ENCODE data around the gene SEC61A2.
A peak's percentile ranks its signal among the peaks of the same experiment; 100 is the strongest.

The SEC61A2 gene

GRCh38 chr10:12113627-12114026 lies 15.8 kb upstream of the SEC61A2 start:
- Histone ChIP-seq H3K9me3 (ENCODE audit: control insufficient read depth, low read length) (no peaks in the 10 kb centered on the region), H3K4me1 (ENCODE audit: control insufficient read depth, insufficient read depth, low read depth, low read length) (no peaks in the 10 kb centered on the region), H3K27me3 (ENCODE audit: control insufficient read depth in 1 of 2, insufficient read depth in 1 of 2, low read length in 2 of 2) (no peaks in the 10 kb centered on the region), H2BK12ac (ENCODE audit: low read length in 2 of 2) (no peak overlapping the region), H3K4me2 (ENCODE audit: low read length, poor library complexity, severe bottlenecking) (no peak overlapping the region), H2AK5ac (ENCODE audit: low read length, severe bottlenecking) (no peak overlapping the region), H3K4me3 (ENCODE audit: insufficient read depth in 1 of 2, low read depth in 1 of 2, low read length in 2 of 2) (no peak overlapping the region), H4K8ac (ENCODE audit: low read length) (no peak overlapping the region), H2AFZ (ENCODE audit: low read depth, low read length) (no peak overlapping the region), H2BK120ac (ENCODE audit: low read depth, low read length) (no peak overlapping the region), H3K79me1 (replicated peaks; ENCODE audit: low read length, poor library complexity, severe bottlenecking) (no peaks in the 10 kb centered on the region), H4K91ac (ENCODE audit: low read length) (no peak overlapping the region), H3K9ac (ENCODE audit: low read length) (no peak overlapping the region), H3K27ac (ENCODE audit: low read length, poor library complexity, severe bottlenecking) (no peak overlapping the region), H3K4ac (ENCODE audit: low read depth in 1 of 2, low read length in 2 of 2) (no peak overlapping the region), H3K23ac (ENCODE audit: low read length in 2 of 2) (no peak overlapping the region), H2BK5ac (ENCODE audit: low read depth, low read length, poor library complexity, severe bottlenecking) (no peak overlapping the region), H3K36me3 (ENCODE audit: control insufficient read depth in 1 of 2, insufficient read depth in 2 of 2, low read depth in 1 of 2, low read length in 2 of 2) (peaks cover 25 to 39% of the 10 kb centered on the region in 2 experiments), H3K14ac (ENCODE audit: low read length in 2 of 2) (no peak overlapping the region), H3K18ac (ENCODE audit: low read depth in 1 of 2, low read length in 2 of 2) (no peak overlapping the region), H2BK15ac (ENCODE audit: low read depth, poor library complexity, severe bottlenecking) (no peak overlapping the region)
- DNase-seq = no peak
- 100% methylated on average over 2 of the region's 2 CpGs for WGBS

GRCh38 chr10:12121673-12122072 lies 7.8 kb upstream of the SEC61A2 start:
- Histone ChIP-seq H3K9ac (ENCODE audit: low read length) (no peak overlapping the region), H3K23ac (ENCODE audit: low read length in 2 of 2) (no peak overlapping the region), H2BK12ac (ENCODE audit: low read length in 2 of 2) (no peak overlapping the region), H3K79me1 (replicated peaks; ENCODE audit: low read length, poor library complexity, severe bottlenecking) (peaks cover 3% of the 10 kb centered on the region), H3K27ac (ENCODE audit: low read length, poor library complexity, severe bottlenecking) (no peak overlapping the region), H3K27me3 (ENCODE audit: control insufficient read depth in 1 of 2, insufficient read depth in 1 of 2, low read length in 2 of 2) (no peaks in the 10 kb centered on the region), H3K4me2 (ENCODE audit: low read length, poor library complexity, severe bottlenecking) (no peak overlapping the region), H4K8ac (ENCODE audit: low read length) (no peak overlapping the region), H2BK120ac (ENCODE audit: low read depth, low read length) (no peak overlapping the region), H2AK5ac (ENCODE audit: low read length, severe bottlenecking) (no peak overlapping the region), H3K4me3 (ENCODE audit: insufficient read depth in 1 of 2, low read depth in 1 of 2, low read length in 2 of 2) (no peak overlapping the region), H3K36me3 (ENCODE audit: control insufficient read depth in 1 of 2, insufficient read depth in 2 of 2, low read depth in 1 of 2, low read length in 2 of 2) (peaks cover 25 to 44% of the 10 kb centered on the region in 2 experiments), H2AFZ (ENCODE audit: low read depth, low read length) (no peak overlapping the region), H3K14ac (ENCODE audit: low read length in 2 of 2) (no peak overlapping the region), H4K91ac (ENCODE audit: low read length) (no peak overlapping the region), H3K4me1 (ENCODE audit: control insufficient read depth, insufficient read depth, low read depth, low read length) (no peaks in the 10 kb centered on the region), H3K18ac (ENCODE audit: low read depth in 1 of 2, low read length in 2 of 2) (no peak overlapping the region), H3K9me3 (ENCODE audit: control insufficient read depth, low read length) (no peaks in the 10 kb centered on the region), H2BK15ac (ENCODE audit: low read depth, poor library complexity, severe bottlenecking) (no peak overlapping the region), H3K4ac (ENCODE audit: low read depth in 1 of 2, low read length in 2 of 2) (no peak overlapping the region), H2BK5ac (ENCODE audit: low read depth, low read length, poor library complexity, severe bottlenecking) (no peak overlapping the region)
- 100% methylated on average over 3 of the region's 4 CpGs for WGBS
- no peak for DNase-seq

GRCh38 chr10:12130237-12130872 lies 878 bp downstream of the SEC61A2 start:
- no peak overlapping the region for H2BK12ac ChIP-seq (ENCODE audit: low read length in 2 of 2)
- H2BK5ac ChIP-seq (ENCODE audit: low read depth, low read length, poor library complexity, severe bottlenecking) = no peak overlapping the region
- peak overlapping the region in 1 of 2 experiments; percentile 88 for H3K4me3 ChIP-seq (ENCODE audit: insufficient read depth in 1 of 2, low read depth in 1 of 2, low read length in 2 of 2)
- peaks cover 10% of the 10 kb centered on the region for H3K79me1 ChIP-seq (replicated peaks; ENCODE audit: low read length, poor library complexity, severe bottlenecking)
- no peak overlapping the region for H3K14ac ChIP-seq (ENCODE audit: low read length in 2 of 2)
- peaks cover 7 to 21% of the 10 kb centered on the region in 2 experiments for H3K36me3 ChIP-seq (ENCODE audit: control insufficient read depth in 1 of 2, insufficient read depth in 2 of 2, low read depth in 1 of 2, low read length in 2 of 2)
- no peaks in the 10 kb centered on the region for H3K27me3 ChIP-seq (ENCODE audit: control insufficient read depth in 1 of 2, insufficient read depth in 1 of 2, low read length in 2 of 2)
- no peak overlapping the region for H3K18ac ChIP-seq (ENCODE audit: low read depth in 1 of 2, low read length in 2 of 2)
- H3K4me2 ChIP-seq (ENCODE audit: low read length, poor library complexity, severe bottlenecking) = peak overlapping the region; percentile 67
- no peaks in the 10 kb centered on the region for H3K4me1 ChIP-seq (ENCODE audit: control insufficient read depth, insufficient read depth, low read depth, low read length)
- H2AK5ac ChIP-seq (ENCODE audit: low read length, severe bottlenecking) = no peak overlapping the region
- no peak overlapping the region for H4K8ac ChIP-seq (ENCODE audit: low read length)
- H3K9ac ChIP-seq (ENCODE audit: low read length) = peak overlapping the region; percentile 89
- peak; percentile 83 for DNase-seq
- no peak overlapping the region for H3K4ac ChIP-seq (ENCODE audit: low read depth in 1 of 2, low read length in 2 of 2)
- H2AFZ ChIP-seq (ENCODE audit: low read depth, low read length) = no peak overlapping the region
- WGBS = 38% methylated on average over 10 of the region's 11 CpGs
- no peak overlapping the region for H4K91ac ChIP-seq (ENCODE audit: low read length)
- H3K9me3 ChIP-seq (ENCODE audit: control insufficient read depth, low read length) = no peaks in the 10 kb centered on the region
- H3K23ac ChIP-seq (ENCODE audit: low read length in 2 of 2) = no peak overlapping the region
- H2BK120ac ChIP-seq (ENCODE audit: low read depth, low read length) = no peak overlapping the region
- H3K27ac ChIP-seq (ENCODE audit: low read length, poor library complexity, severe bottlenecking) = peak overlapping the region; percentile 23
- H2BK15ac ChIP-seq (ENCODE audit: low read depth, poor library complexity, severe bottlenecking) = no peak overlapping the region

- no peak overlapping the region for H3K23ac ChIP-seq (ENCODE audit: low read length in 2 of 2)
- H2BK15ac ChIP-seq (ENCODE audit: low read depth, poor library complexity, severe bottlenecking) = no peak overlapping the region
- no peak overlapping the region for H2BK5ac ChIP-seq (ENCODE audit: low read depth, low read length, poor library complexity, severe bottlenecking)
- peak; percentile 43 for DNase-seq
- H2BK120ac ChIP-seq (ENCODE audit: low read depth, low read length) = no peak overlapping the region
- no peak overlapping the region for H3K9ac ChIP-seq (ENCODE audit: low read length)
- H4K91ac ChIP-seq (ENCODE audit: low read length) = no peak overlapping the region
- H3K4me2 ChIP-seq (ENCODE audit: low read length, poor library complexity, severe bottlenecking) = no peak overlapping the region
- H3K36me3 ChIP-seq (ENCODE audit: control insufficient read depth in 1 of 2, insufficient read depth in 2 of 2, low read depth in 1 of 2, low read length in 2 of 2) = peaks cover 27 to 62% of the 10 kb centered on the region in 2 experiments
- H3K18ac ChIP-seq (ENCODE audit: low read depth in 1 of 2, low read length in 2 of 2) = no peak overlapping the region
- H3K14ac ChIP-seq (ENCODE audit: low read length in 2 of 2) = no peak overlapping the region
- H2AK5ac ChIP-seq (ENCODE audit: low read length, severe bottlenecking) = no peak overlapping the region
- H3K27ac ChIP-seq (ENCODE audit: low read length, poor library complexity, severe bottlenecking) = no peak overlapping the region
- no peak overlapping the region for H2AFZ ChIP-seq (ENCODE audit: low read depth, low read length)
- no peak overlapping the region for H2BK12ac ChIP-seq (ENCODE audit: low read length in 2 of 2)
- no peaks in the 10 kb centered on the region for H3K9me3 ChIP-seq (ENCODE audit: control insufficient read depth, low read length)
- H3K4ac ChIP-seq (ENCODE audit: low read depth in 1 of 2, low read length in 2 of 2) = no peak overlapping the region
- H3K27me3 ChIP-seq (ENCODE audit: control insufficient read depth in 1 of 2, insufficient read depth in 1 of 2, low read length in 2 of 2) = no peaks in the 10 kb centered on the region
- peaks cover 16% of the 10 kb centered on the region for H3K79me1 ChIP-seq (replicated peaks; ENCODE audit: low read length, poor library complexity, severe bottlenecking)
- no peaks in the 10 kb centered on the region for H3K4me1 ChIP-seq (ENCODE audit: control insufficient read depth, insufficient read depth, low read depth, low read length)
- WGBS = no CpG with 5 or more reads among the region's 3 CpGs
- no peak overlapping the region for H4K8ac ChIP-seq (ENCODE audit: low read length)
- no peak overlapping the region for H3K4me3 ChIP-seq (ENCODE audit: insufficient read depth in 1 of 2, low read depth in 1 of 2, low read length in 2 of 2)
These were observed 6.2 kb downstream of the SEC61A2 start for GRCh38 chr10:12135631-12136030.
